ENCODE results near the gene YTHDC2. TPM values are rescaled to one million over a fixed set of nuclear protein-coding genes. Genes with fewer than 3 reads are reported as not detected.

YTHDC2 gene
- polyA plus RNA-seq, 1 donor (not counting 4 experiments of a cell fraction or from before 2014, with no cell fraction given): 15.2 TPM

GRCh38 chr5:113531481-113532159, 18.1 kb downstream of the YTHDC2 start:
- no peak for FAIRE-seq

GRCh38 chr5:113538313-113538712, 24.8 kb downstream of the YTHDC2 start:
- no peak overlapping the region for H3K9ac ChIP-seq (ENCODE audit: control insufficient read depth, extremely low read depth, insufficient read depth, low read length)
- H3K79me2 ChIP-seq (ENCODE audit: control insufficient read depth, insufficient read depth, low read length): no peaks in the 10 kb centered on the region
- no peak overlapping the region for H2AFZ ChIP-seq (ENCODE audit: control insufficient read depth, low read length)
- dilution Hi-C loops (cut with MboI; ENCODE audit: extremely low pct_ligation_motif_present, low sequenced_read_pairs): no loop called here
- no peak overlapping the region for H3K4me3 ChIP-seq (ENCODE audit: control insufficient read depth in 2 of 3, extremely low read depth in 1 of 3, insufficient read depth in 2 of 3, low read depth in 1 of 3, low read length in 3 of 3)
- H3K9me3 ChIP-seq (ENCODE audit: control insufficient read depth, low read depth, low read length): no peaks in the 10 kb centered on the region
- H3K9me1 ChIP-seq (ENCODE audit: control insufficient read depth, extremely low read depth, insufficient read depth, low read length): no peaks in the 10 kb centered on the region
- H3K36me3 ChIP-seq (ENCODE audit: control insufficient read depth in 2 of 2, extremely low read depth in 1 of 2, insufficient read depth in 2 of 2, low read length in 2 of 2): peaks cover 1 to 3% of the 10 kb centered on the region in 2 experiments
- no peak overlapping the region for H3K4me2 ChIP-seq (ENCODE audit: control insufficient read depth, extremely low read depth, insufficient read depth, low read depth, low read length)
- DNase-seq (ENCODE audit: low read depth, low spot score) (no peak), FAIRE-seq (no peak)
- H3K27me3 ChIP-seq (ENCODE audit: control insufficient read depth, extremely low read depth, insufficient read depth, low read length): no peaks in the 10 kb centered on the region
- no peaks in the 10 kb centered on the region for H3K4me1 ChIP-seq (ENCODE audit: control insufficient read depth, extremely low read depth, insufficient read depth, low read length)
- TF ChIP-seq EZH2 (IDR thresholded peaks at IDR 0.05; ENCODE audit: low read length) (no peak), CTCF (optimal IDR thresholded peaks at IDR 0.05 in 1 of 3, IDR thresholded peaks at IDR 0.05 in 1 of 3, conservative IDR thresholded peaks at IDR 0.05 in 1 of 3; ENCODE audit: extremely low read depth in 1 of 3, insufficient read depth in 2 of 3, low read length in 3 of 3) (no peak)
- H3K27ac ChIP-seq (ENCODE audit: control insufficient read depth, insufficient read depth, low read length): no peak overlapping the region
- no peaks in the 10 kb centered on the region for H4K20me1 ChIP-seq (ENCODE audit: control insufficient read depth, extremely low read depth, insufficient read depth, low read length)

More at GRCh38 chr5:113531481-113532159, 18.1 kb downstream of the YTHDC2 start:
- Histone ChIP-seq H3K4me2 (ENCODE audit: control insufficient read depth, extremely low read depth, insufficient read depth, low read depth, low read length) (no peak overlapping the region), H3K4me3 (ENCODE audit: control insufficient read depth in 2 of 3, extremely low read depth in 1 of 3, insufficient read depth in 2 of 3, low read depth in 1 of 3, low read length in 3 of 3) (no peak overlapping the region), H3K79me2 (ENCODE audit: control insufficient read depth, insufficient read depth, low read length) (no peaks in the 10 kb centered on the region), H4K20me1 (ENCODE audit: control insufficient read depth, extremely low read depth, insufficient read depth, low read length) (no peaks in the 10 kb centered on the region), H2AFZ (ENCODE audit: control insufficient read depth, low read length) (no peak overlapping the region), H3K27ac (ENCODE audit: control insufficient read depth, insufficient read depth, low read length) (no peak overlapping the region), H3K9ac (ENCODE audit: control insufficient read depth, extremely low read depth, insufficient read depth, low read length) (no peak overlapping the region), H3K27me3 (ENCODE audit: control insufficient read depth, extremely low read depth, insufficient read depth, low read length) (no peaks in the 10 kb centered on the region), H3K4me1 (ENCODE audit: control insufficient read depth, extremely low read depth, insufficient read depth, low read length) (no peaks in the 10 kb centered on the region), H3K36me3 (ENCODE audit: control insufficient read depth in 2 of 2, extremely low read depth in 1 of 2, insufficient read depth in 2 of 2, low read length in 2 of 2) (peaks cover 4 to 5% of the 10 kb centered on the region in 2 experiments), H3K9me3 (ENCODE audit: control insufficient read depth, low read depth, low read length) (peaks cover 5% of the 10 kb centered on the region), H3K9me1 (ENCODE audit: control insufficient read depth, extremely low read depth, insufficient read depth, low read length) (no peaks in the 10 kb centered on the region)
- DNase-seq (ENCODE audit: low read depth, low spot score): no peak
- no peak for TF ChIP-seq CTCF (optimal IDR thresholded peaks at IDR 0.05 in 1 of 3, IDR thresholded peaks at IDR 0.05 in 1 of 3, conservative IDR thresholded peaks at IDR 0.05 in 1 of 3; ENCODE audit: extremely low read depth in 1 of 3, insufficient read depth in 2 of 3, low read length in 3 of 3)
- TF ChIP-seq EZH2 (IDR thresholded peaks at IDR 0.05; ENCODE audit: low read length): no peak
- dilution Hi-C loops (cut with MboI; ENCODE audit: extremely low pct_ligation_motif_present, low sequenced_read_pairs): no loop called here

All from keratinocyte (primary cell).